Stimulated activated naive CD8-positive, alpha-beta T cell treated with anti-CD3 and anti-CD28 coated beads, Interleukin-15, Interleukin-2, amounts not matched to agents 100 U/mL and 50 U/mL, for 24 hours (primary cell): ENCODE measurements around the gene ALPK1.
"Not testable (repeated sequence)": the region's sequence is repeated elsewhere in the genome, so short reads cannot be mapped to it uniquely, and the experiment has no call there.

Source experiments
- ATAC-seq: fragments of 150-1000 bp; cut with Tn5 transposase; one replicate; pipeline ENCODE4 v1.10.0; 2021
- DNase-seq: peaks from one replicate; pipeline ENCODE4 v3.0.0; 2021

Gene ALPK1

DNA sequence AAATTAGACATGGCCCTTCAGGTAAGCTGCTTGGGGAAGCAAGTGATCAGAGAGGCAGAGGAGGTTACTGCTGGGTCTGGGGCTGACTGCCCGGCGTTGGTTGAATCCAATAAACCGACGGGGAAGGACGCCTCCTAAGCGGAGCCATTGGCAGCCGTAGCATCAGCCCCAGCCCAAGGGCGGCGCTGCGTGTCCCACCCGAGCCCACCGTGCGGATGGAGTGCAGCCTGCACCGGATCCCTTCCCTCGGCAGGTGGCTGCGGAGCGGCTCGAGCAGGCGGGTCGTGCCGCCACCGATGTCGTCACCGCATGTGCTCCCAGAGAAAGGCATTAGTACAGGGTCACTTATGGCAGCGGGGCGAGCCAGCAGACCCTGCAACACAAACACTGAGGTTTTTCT, 82.1 kb downstream of the ALPK1 start:
- DNase-seq (no peak), ATAC-seq (no peak)

- DNase-seq (no peak), ATAC-seq (no peak)
These were observed 85.0 kb downstream of the ALPK1 start for GRCh38 chr4:112381996-112382692.

DNA sequence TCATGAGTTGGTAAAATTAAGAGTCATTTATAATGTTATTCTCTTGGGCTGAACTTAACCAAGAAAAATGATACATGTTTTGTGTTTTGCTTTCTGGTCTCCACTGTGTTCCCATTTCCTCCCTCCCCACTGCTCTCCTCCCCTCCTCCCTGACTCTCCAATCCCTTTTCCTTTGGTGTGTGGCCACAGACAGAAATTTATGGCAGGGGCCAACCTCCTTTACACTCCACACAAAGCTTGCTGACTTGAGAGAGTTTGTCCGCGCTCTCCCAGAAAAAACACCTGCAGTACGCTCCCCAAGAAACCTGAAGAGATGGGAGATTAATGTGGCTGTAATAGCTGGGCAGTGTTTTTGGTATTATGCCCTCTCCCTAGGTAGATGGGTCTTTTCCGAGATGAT, 88.9 kb downstream of the ALPK1 start:
- ATAC-seq (no peak), DNase-seq (no peak)

GRCh38 chr4:112402098-112402497, 104.9 kb downstream of the ALPK1 start:
- no peak for DNase-seq
- ATAC-seq, result no peak

GRCh38 chr4:112403101-112403945, 106.2 kb downstream of the ALPK1 start:
- ATAC-seq (no peak), DNase-seq (no peak)

- no peak for ATAC-seq
- no peak for DNase-seq
These were observed 113.2 kb downstream of the ALPK1 start for GRCh38 chr4:112410364-112410763.

- ATAC-seq, result no peak
- no peak for DNase-seq
These were observed 113.6 kb downstream of the ALPK1 start for GRCh38 chr4:112410804-112411203.

GRCh38 chr4:112411781-112412550, 114.8 kb downstream of the ALPK1 start:
- ATAC-seq, result no peak
- no peak for DNase-seq

DNA sequence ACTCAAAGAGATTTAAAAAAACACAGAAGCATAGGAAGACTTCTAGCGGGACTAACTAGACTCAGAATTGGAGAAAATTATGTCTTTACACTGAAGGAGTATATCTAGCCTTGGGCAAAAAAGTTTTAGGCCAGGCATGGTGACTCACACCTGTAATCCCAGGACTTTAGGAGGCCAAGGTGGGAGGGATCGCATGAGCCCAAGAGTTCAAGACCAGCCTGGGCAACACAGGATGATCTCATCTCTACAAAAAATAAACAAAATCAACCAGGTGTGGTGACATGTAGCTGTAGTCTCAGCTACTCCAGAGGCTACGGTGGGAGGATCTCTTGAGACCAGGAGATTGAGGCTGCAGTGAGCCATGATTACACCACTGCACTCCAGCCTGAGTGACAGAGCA, 119.3 kb downstream of the ALPK1 start:
- no peak for ATAC-seq
- DNase-seq, result no peak

DNA sequence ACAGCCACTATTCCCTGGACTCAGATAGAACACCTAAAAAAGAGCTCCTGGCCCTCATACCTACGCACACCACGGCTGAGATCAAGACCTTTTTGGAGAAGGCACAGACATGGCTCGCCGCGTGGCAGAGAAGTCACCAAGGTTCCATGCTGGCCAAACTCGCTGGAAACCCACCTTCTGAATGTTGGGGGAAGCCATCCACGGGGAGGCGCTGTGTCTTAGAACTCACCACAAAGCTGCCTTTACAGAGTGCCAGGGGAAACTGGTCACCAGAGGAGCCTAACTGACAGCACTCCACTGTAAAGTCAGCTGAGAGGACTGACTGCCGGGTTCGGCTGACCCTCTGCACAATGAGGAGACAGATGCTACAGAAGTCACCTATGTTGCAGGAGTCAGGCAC, 120.9 kb downstream of the ALPK1 start:
- no peak for DNase-seq
- no peak for ATAC-seq

GRCh38 chr4:112421911-112422310, 124.7 kb downstream of the ALPK1 start:
- no peak for ATAC-seq
- no peak for DNase-seq

- ATAC-seq, result no peak
- DNase-seq, result no peak
These were observed 125.5 kb downstream of the ALPK1 start for GRCh38 chr4:112422644-112423043.

DNA sequence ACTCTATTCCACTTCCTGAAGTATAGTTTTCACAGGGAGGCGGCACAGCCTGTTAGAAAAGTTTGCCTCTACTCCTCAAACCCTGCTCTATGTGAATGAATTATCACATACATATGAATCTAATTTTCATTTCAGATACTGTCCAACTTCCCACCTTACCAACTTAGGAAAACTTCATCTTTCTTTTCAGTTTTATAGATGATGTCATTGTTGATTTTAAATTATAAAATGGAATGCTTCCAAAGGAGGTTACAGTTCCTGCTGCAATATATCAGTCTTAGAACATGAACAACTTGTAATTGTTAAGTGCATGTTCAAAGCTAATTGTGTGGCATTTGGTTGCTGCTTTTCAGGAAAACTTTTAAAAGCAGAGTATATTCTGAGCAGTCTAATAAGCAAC, 126.4 kb downstream of the ALPK1 start:
- DNase-seq, result no peak
- ATAC-seq, result no peak

DNA sequence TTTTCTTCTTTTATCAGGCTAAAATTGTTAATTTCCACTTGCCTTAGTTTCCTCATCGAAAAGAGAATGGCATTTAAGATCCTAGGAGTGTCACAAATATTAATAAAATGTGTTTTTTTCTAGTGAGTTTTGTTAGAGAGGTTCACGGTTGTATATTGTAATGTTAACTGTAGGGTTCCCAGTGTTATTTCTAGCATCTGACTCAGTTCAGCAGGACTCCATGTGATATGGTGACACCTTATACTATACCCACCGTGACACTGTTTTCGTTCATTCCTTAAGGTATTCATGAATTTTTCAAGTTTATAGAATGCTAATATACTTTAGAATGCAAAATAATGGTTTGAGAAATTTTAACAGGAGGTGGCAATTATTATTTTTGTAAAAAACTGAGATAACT, 128.7 kb downstream of the ALPK1 start:
- no peak for ATAC-seq
- no peak for DNase-seq

DNA sequence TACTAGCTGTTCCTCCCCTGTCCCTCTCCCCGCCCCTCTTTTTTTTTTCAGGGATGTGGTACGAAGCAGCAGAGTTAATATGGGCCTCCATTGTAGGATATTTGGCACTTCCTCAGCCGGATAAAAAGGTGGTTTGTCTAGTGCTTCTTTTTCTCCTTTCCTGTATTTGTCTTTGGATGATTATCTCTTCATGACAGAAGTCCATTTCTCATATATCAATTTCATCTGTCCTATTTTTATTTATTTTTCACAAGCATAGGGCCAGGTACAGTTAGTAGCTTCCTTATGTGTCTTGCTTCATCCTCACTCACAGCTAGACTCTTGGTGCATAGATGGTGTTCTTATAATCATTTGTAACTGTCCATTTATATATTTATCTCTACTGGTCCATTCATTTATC, 129.2 kb downstream of the ALPK1 start:
- ATAC-seq, result no peak
- DNase-seq, result no peak

DNA sequence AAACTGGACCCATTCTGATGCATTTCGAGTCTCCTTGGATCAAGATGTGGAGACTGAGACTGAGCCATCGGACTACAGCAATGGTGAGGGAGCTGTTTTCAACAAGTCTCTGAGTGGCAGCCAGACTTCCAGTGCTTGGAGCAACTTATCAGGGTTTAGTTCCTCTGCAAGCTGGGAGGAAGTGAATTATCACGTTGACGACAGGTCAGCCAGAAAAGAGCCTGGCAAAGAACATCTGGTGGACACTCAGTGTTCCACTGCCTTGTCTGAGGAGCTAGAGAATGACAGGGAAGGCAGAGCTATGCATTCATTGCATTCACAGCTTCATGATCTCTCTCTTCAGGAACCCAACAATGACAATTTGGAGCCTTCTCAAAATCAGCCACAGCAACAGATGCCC, 134.0 kb downstream of the ALPK1 start:
- DNase-seq, result no peak
- ATAC-seq, result no peak

- ATAC-seq (no peak), DNase-seq (no peak)
These were observed 139.8 kb downstream of the ALPK1 start for GRCh38 chr4:112436987-112437386.

DNA sequence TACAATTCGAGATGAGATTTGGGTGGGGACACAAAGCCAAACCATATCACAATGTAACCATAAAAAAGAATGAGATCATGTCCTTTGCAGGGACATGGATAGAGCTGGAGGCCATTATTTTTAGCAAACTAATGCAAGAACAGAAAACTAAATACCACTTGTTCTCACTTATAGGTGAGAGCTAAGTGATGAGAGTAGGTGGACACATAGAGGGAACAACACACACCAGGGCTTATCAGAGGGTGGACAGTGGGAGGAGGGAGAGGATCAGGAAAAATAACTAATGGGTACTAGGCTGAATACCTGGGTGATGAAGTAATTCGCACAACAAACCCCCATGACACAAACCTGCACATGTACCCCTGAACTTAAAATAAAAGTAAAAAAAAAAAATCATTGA, 145.1 kb downstream of the ALPK1 start:
- not testable (repeated sequence) for ATAC-seq, DNase-seq

DNA sequence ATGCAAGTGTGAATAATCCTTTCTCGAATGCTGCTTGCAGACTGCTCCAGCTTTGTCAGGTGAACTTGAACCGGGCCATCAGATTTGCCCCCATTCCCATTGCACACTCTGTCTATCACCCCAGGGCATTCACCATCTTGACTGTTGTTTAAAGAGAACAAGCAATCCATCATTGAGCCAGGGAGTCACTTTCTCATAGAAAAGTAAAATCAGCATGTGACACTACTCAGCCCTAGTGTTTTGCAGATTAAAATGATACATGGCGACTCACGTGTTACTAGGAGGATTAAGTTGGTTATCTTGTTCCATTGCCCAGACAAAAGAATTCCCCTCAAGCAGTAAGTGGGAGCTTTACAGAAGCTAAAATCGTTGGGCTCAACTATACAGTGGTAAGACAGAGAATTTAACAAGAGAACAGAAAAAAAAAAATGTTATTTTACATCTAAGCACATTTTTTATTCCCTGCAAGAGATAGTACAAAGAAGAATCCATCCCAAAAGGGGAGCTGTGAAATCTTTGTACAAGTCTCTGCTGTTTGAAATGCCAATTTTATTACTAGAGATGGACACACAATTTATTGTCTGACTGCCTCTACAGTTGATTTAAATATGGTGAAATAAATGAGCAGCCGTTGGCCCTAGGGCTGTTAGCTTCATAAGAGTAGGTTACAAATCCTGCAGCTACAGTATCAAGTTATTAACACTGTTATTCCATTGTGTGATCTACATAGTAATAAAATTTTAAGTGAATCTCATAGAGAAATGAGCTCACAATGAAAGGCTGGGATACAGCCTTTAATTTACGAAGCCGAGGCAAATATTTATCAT, 151.3 kb downstream of the ALPK1 start:
- ATAC-seq, result no peak
- DNase-seq, result no peak

DNA sequence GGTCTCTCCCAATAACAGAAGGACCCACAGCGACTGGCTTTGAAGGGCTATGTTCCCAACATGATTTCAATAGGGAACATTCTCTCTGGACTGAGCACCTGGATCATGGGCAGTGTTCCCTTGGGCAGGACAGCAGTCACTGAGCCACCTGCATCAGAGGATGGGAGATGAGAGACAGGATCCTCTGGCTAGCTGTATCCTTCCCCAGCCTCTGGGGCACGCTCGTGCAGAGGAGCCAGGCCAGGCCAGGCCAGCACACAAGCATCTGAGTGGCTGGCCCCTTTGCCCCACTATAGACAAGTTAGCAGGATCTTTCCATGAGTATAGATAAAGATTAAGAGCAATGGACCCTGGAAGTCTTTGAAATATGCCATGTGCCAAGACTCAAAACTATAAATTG, 152.5 kb downstream of the ALPK1 start:
- DNase-seq (no peak), ATAC-seq (no peak)

GRCh38 chr4:112451104-112451503, 153.9 kb downstream of the ALPK1 start:
- no peak for DNase-seq
- ATAC-seq, result no peak

GRCh38 chr4:112451831-112452230, 154.7 kb downstream of the ALPK1 start:
- DNase-seq, result no peak
- ATAC-seq, result no peak
